IPS-NIHi11 (cell line): ENCODE results near the gene GINS1.
"Not testable (repeated sequence)": the region's sequence is repeated elsewhere in the genome, so short reads cannot be mapped to it uniquely, and the experiment has no call there.

Experiments
- DNase-seq: peaks from one replicate; pipeline ENCODE4 v3.0.0; 2012; ENCODE audit warnings: mixed read lengths, low spot score

Gene GINS1

GRCh38 chr20:25454153-25454900 is 46.9 kb downstream of the GINS1 start:
- no peak for DNase-seq

- no peak for DNase-seq
These were observed 50.6 kb downstream of the GINS1 start for GRCh38 chr20:25457886-25458680.

- no peak for DNase-seq
These were observed 51.8 kb downstream of the GINS1 start for GRCh38 chr20:25459111-25459830.

GRCh38 chr20:25459916-25460535 is 52.6 kb downstream of the GINS1 start:
- no peak for DNase-seq

GRCh38 chr20:25460566-25461280 is 53.2 kb downstream of the GINS1 start:
- no peak for DNase-seq

- no peak for DNase-seq
These were observed 53.8 kb downstream of the GINS1 start for GRCh38 chr20:25461281-25461650.

- no peak for DNase-seq
These were observed 54.5 kb downstream of the GINS1 start for GRCh38 chr20:25461786-25462545.

GRCh38 chr20:25464501-25465242 is 57.2 kb downstream of the GINS1 start:
- no peak for DNase-seq

GRCh38 chr20:25465243-25466135 is 58.0 kb downstream of the GINS1 start:
- no peak for DNase-seq

- no peak for DNase-seq
These were observed 59.4 kb downstream of the GINS1 start for GRCh38 chr20:25466846-25467245.

- no peak for DNase-seq
These were observed 60.0 kb downstream of the GINS1 start for GRCh38 chr20:25467441-25467840.

- DNase-seq: no peak
These were observed 60.9 kb downstream of the GINS1 start for GRCh38 chr20:25468126-25469075.

GRCh38 chr20:25469558-25469957 is 62.1 kb downstream of the GINS1 start:
- DNase-seq: no peak

- DNase-seq: peak; percentile 82
These were observed 62.6 kb downstream of the GINS1 start for GRCh38 chr20:25470045-25470444.

- DNase-seq: no peak
These were observed 63.5 kb downstream of the GINS1 start for GRCh38 chr20:25471020-25471419.

GRCh38 chr20:25473297-25473696 is 65.8 kb downstream of the GINS1 start:
- not testable (repeated sequence) for DNase-seq

- no peak for DNase-seq
These were observed 68.9 kb downstream of the GINS1 start for GRCh38 chr20:25476106-25477013.
